AG09309 (cell line): ENCODE measurements around the gene ATP6V1G2.
"Not testable (repeated sequence)": the region's sequence is repeated elsewhere in the genome, so short reads cannot be mapped to it uniquely, and the experiment has no call there.

ENCODE experiments used
- DNase-seq: peaks from one replicate; pipeline ENCODE4 v3.0.0-alpha.2; 2010; ENCODE audit warnings: low read depth
- H3K4me3 ChIP-seq: 2 replicates; pipeline ENCODE4 v1.5.1; 2011; ENCODE audit warnings: mild to moderate bottlenecking, low read depth, low read length, moderate library complexity; ENCODE audit not compliant: control insufficient read depth
- CTCF ChIP-seq: IDR thresholded peaks from 2 replicates; pipeline ENCODE4 v1.5.1; 2011; ENCODE audit warnings: mild to moderate bottlenecking, low read depth, low read length, inconsistent platforms; ENCODE audit not compliant: insufficient read depth, control insufficient read depth; ENCODE audit errors: missing control alignments

Gene ATP6V1G2

GRCh38 chr6:31510007-31510406 is 36.4 kb downstream of the ATP6V1G2 start:
- no peak for DNase-seq
- TF ChIP-seq CTCF, result no peak
- no peak overlapping the region for H3K4me3 ChIP-seq

GRCh38 chr6:31509036-31509435 is 37.4 kb downstream of the ATP6V1G2 start:
- not testable (repeated sequence) for H3K4me3 ChIP-seq, DNase-seq

GRCh38 chr6:31502586-31502985 is 43.8 kb downstream of the ATP6V1G2 start:
- H3K4me3 ChIP-seq, result no peak overlapping the region
- no peak for TF ChIP-seq CTCF
- DNase-seq, result no peak

GRCh38 chr6:31499648-31500047 is 46.8 kb downstream of the ATP6V1G2 start:
- not testable (repeated sequence) for DNase-seq, H3K4me3 ChIP-seq

- H3K4me3 ChIP-seq, result peak overlapping the region; percentile 19
- no peak for TF ChIP-seq CTCF
- no peak for DNase-seq
Observed at GRCh38 chr6:31498748-31499147, 47.7 kb downstream of the ATP6V1G2 start.

- TF ChIP-seq CTCF, result no peak
- DNase-seq, result no peak
- peak within 1 kb of the TSS; percentile 83 for H3K4me3 ChIP-seq
Observed at GRCh38 chr6:31497531-31498476, 48.6 kb downstream of the ATP6V1G2 start, which contains the start of gene MICB. MICB (plus strand) TSS chr6:31498145; CDS start chr6:31498194, 49 bp downstream.

- DNase-seq, H3K4me3 ChIP-seq: not testable (repeated sequence)
Observed at GRCh38 chr6:31496826-31497225, 49.6 kb downstream of the ATP6V1G2 start.

GRCh38 chr6:31495580-31495979 is 50.8 kb downstream of the ATP6V1G2 start:
- peak overlapping the region; percentile 83 for H3K4me3 ChIP-seq
- TF ChIP-seq CTCF, result no peak
- no peak for DNase-seq
